Activated T-helper 1 cell treated with anti-CD3 and anti-CD28 coated beads, Interleukin-12 subunit alpha, Interleukin-12 subunit beta, Interleukin-2, Interleukin-4 antibody, amounts not matched to agents 30 ng/mL and 10 ng/mL and 1 ng/mL, durations not matched to agents 14 hours and 24 hours and 36 hours (primary cell): ENCODE measurements around the gene RSPH3. TPM values are rescaled to one million over a fixed set of nuclear protein-coding genes. Genes with fewer than 3 reads are reported as not detected.
A peak's percentile ranks its signal among the peaks of the same experiment; 100 is the strongest.
"Not testable (repeated sequence)": the region's sequence is repeated elsewhere in the genome, so short reads cannot be mapped to it uniquely, and the experiment has no call there.

Experiments
- DNase-seq: peaks from one replicate; pipeline ENCODE4 v3.0.0; 2021; ENCODE audit warnings: low spot score
- H3K27ac Mint-ChIP-seq: one replicate; pipeline ENCODE4 v1.8.0; 2021; ENCODE audit warnings: mild to moderate bottlenecking, mixed read lengths
- H3K27me3 Mint-ChIP-seq: one replicate; pipeline ENCODE4 v1.8.0; 2022; ENCODE audit warnings: mild to moderate bottlenecking, moderate library complexity, mixed read lengths; ENCODE audit not compliant: insufficient read depth
- H3K36me3 Mint-ChIP-seq: one replicate; pipeline ENCODE4 v1.8.0; 2021; ENCODE audit warnings: low read depth, mixed read lengths
- H3K4me1 Mint-ChIP-seq: one replicate; pipeline ENCODE4 v1.8.0; 2021; ENCODE audit warnings: low read depth, mixed read lengths
- H3K4me3 Mint-ChIP-seq: one replicate; pipeline ENCODE4 v1.8.0; 2021; ENCODE audit warnings: mild to moderate bottlenecking, moderate library complexity, mixed read lengths
- H3K9me3 Mint-ChIP-seq: one replicate; pipeline ENCODE4 v1.8.0; 2021; ENCODE audit warnings: mixed read lengths
- intact Hi-C: fragments of 100-400 bp; cut with micrococcal nuclease; formaldehyde crosslinking; loops from one replicate; pipeline ENCODE4 v1.15.1; 2024
- total RNA-seq: library from RNA; stranded (reverse); gene quantifications from 2 replicates; pipeline ENCODE4 v1.2.3, GENCODE V29; 2022

The RSPH3 gene
- total RNA-seq, 1 donor from 2014 or later: 3.8 TPM

- no peaks in the 10 kb centered on the region for H3K27me3 Mint-ChIP-seq
- intact Hi-C loops: loop anchor here (1.0 to 2.0 kb wide), 3 partner anchors 20 to 188 kb away; no protein-coding TSS in a partner anchor
- no peaks in the 10 kb centered on the region for H3K9me3 Mint-ChIP-seq
- DNase-seq: no peak
- H3K4me1 Mint-ChIP-seq: peaks cover 53% of the 10 kb centered on the region
- H3K36me3 Mint-ChIP-seq: peaks cover 82% of the 10 kb centered on the region
- H3K4me3 Mint-ChIP-seq: peak overlapping the region; percentile 91
- peak overlapping the region; percentile 76 for H3K27ac Mint-ChIP-seq
These were observed 39.2 kb upstream of the RSPH3 start for GRCh38 chr6:159038914-159039884.

- not testable (repeated sequence) for H3K27me3 Mint-ChIP-seq, DNase-seq, H3K9me3 Mint-ChIP-seq, H3K27ac Mint-ChIP-seq
- H3K4me3 Mint-ChIP-seq: peak overlapping the region; percentile 91
- H3K4me1 Mint-ChIP-seq: peaks cover 56% of the 10 kb centered on the region
- H3K36me3 Mint-ChIP-seq: peaks cover 75% of the 10 kb centered on the region
- intact Hi-C loops: loop anchor here (2.0 kb wide), 2 partner anchors 20 to 188 kb away; no protein-coding TSS in a partner anchor
These were observed 38.3 kb upstream of the RSPH3 start for GRCh38 chr6:159038318-159038717.

GRCh38 chr6:159037756-159038290, 37.8 kb upstream of the RSPH3 start:
- Mint-ChIP-seq H3K27ac (peak overlapping the region; percentile 29), H3K4me1 (peaks cover 51% of the 10 kb centered on the region), H3K9me3 (no peaks in the 10 kb centered on the region), H3K36me3 (peaks cover 72% of the 10 kb centered on the region), H3K4me3 (peak overlapping the region; percentile 91), H3K27me3 (no peaks in the 10 kb centered on the region)
- intact Hi-C loops: loop anchor here (1.0 to 2.0 kb wide), 3 partner anchors 11 to 187 kb away; no protein-coding TSS in a partner anchor
- no peak for DNase-seq

GRCh38 chr6:159036673-159037072, 36.7 kb upstream of the RSPH3 start:
- Mint-ChIP-seq H3K36me3 (peaks cover 61% of the 10 kb centered on the region), H3K4me3 (peak overlapping the region; percentile 47), H3K4me1 (peaks cover 39% of the 10 kb centered on the region), H3K27me3 (no peaks in the 10 kb centered on the region), H3K27ac (peak overlapping the region; percentile 44), H3K9me3 (no peaks in the 10 kb centered on the region)
- DNase-seq: no peak
- intact Hi-C loops: loop anchor here (1.0 kb wide), 1 partner anchor 9 kb away; no protein-coding TSS in a partner anchor

- intact Hi-C loops: no loop called here
- peaks cover 31% of the 10 kb centered on the region for H3K4me1 Mint-ChIP-seq
- H3K4me3 Mint-ChIP-seq: no peak overlapping the region
- no peak for DNase-seq
- H3K9me3 Mint-ChIP-seq: no peaks in the 10 kb centered on the region
- peaks cover 53% of the 10 kb centered on the region for H3K36me3 Mint-ChIP-seq
- peak overlapping the region; percentile 48 for H3K27ac Mint-ChIP-seq
- no peaks in the 10 kb centered on the region for H3K27me3 Mint-ChIP-seq
These were observed 35.9 kb upstream of the RSPH3 start for GRCh38 chr6:159035891-159036290.

GRCh38 chr6:159033160-159034049, 33.4 kb upstream of the RSPH3 start:
- peaks cover 30% of the 10 kb centered on the region for H3K36me3 Mint-ChIP-seq

GRCh38 chr6:159031846-159032245, 31.8 kb upstream of the RSPH3 start:
- no peaks in the 10 kb centered on the region for H3K9me3 Mint-ChIP-seq
- DNase-seq: no peak
- no peak overlapping the region for H3K27ac Mint-ChIP-seq
- peaks cover 2% of the 10 kb centered on the region for H3K27me3 Mint-ChIP-seq
- H3K4me3 Mint-ChIP-seq: no peak overlapping the region
- intact Hi-C loops: no loop called here
- H3K4me1 Mint-ChIP-seq: peaks cover 4% of the 10 kb centered on the region
- peaks cover 20% of the 10 kb centered on the region for H3K36me3 Mint-ChIP-seq

More at GRCh38 chr6:159033160-159034049, 33.4 kb upstream of the RSPH3 start:
- H3K27me3 Mint-ChIP-seq: no peaks in the 10 kb centered on the region
- H3K27ac Mint-ChIP-seq: peak overlapping the region; percentile 65
- no peaks in the 10 kb centered on the region for H3K9me3 Mint-ChIP-seq
- H3K4me1 Mint-ChIP-seq: peaks cover 8% of the 10 kb centered on the region
- no peak for DNase-seq
- H3K4me3 Mint-ChIP-seq: no peak overlapping the region
- intact Hi-C loops: no loop called here

GRCh38 chr6:159030168-159030567, 30.2 kb upstream of the RSPH3 start:
- peaks cover 4% of the 10 kb centered on the region for H3K4me1 Mint-ChIP-seq
- H3K27ac Mint-ChIP-seq: no peak overlapping the region
- H3K36me3 Mint-ChIP-seq: peaks cover 15% of the 10 kb centered on the region
- H3K4me3 Mint-ChIP-seq: no peak overlapping the region
- intact Hi-C loops: no loop called here
- DNase-seq: no peak
- H3K9me3 Mint-ChIP-seq: peaks cover 9% of the 10 kb centered on the region
- peaks cover 2% of the 10 kb centered on the region for H3K27me3 Mint-ChIP-seq

- peaks cover 40% of the 10 kb centered on the region for H3K9me3 Mint-ChIP-seq
- DNase-seq, H3K27me3 Mint-ChIP-seq, H3K4me3 Mint-ChIP-seq, H3K27ac Mint-ChIP-seq: not testable (repeated sequence)
- intact Hi-C loops: loop anchor here (1.0 kb wide), 1 partner anchor 8 kb away; no protein-coding TSS in a partner anchor
- H3K36me3 Mint-ChIP-seq: peaks cover 12% of the 10 kb centered on the region
- H3K4me1 Mint-ChIP-seq: peaks cover 14% of the 10 kb centered on the region
These were observed 25.2 kb upstream of the RSPH3 start for GRCh38 chr6:159025224-159025623.

- Mint-ChIP-seq H3K4me1 (peaks cover 22% of the 10 kb centered on the region), H3K4me3 (peak overlapping the region; percentile 41), H3K36me3 (peaks cover 12% of the 10 kb centered on the region), H3K27ac (peak overlapping the region; percentile 70), H3K27me3 (peaks cover 2% of the 10 kb centered on the region), H3K9me3 (peaks cover 40% of the 10 kb centered on the region)
- DNase-seq: no peak
- intact Hi-C loops: loop anchor here (1.0 kb wide), 1 partner anchor 29 kb away; no protein-coding TSS in a partner anchor
These were observed 23.9 kb upstream of the RSPH3 start for GRCh38 chr6:159023893-159024292.

- intact Hi-C loops: no loop called here
- Mint-ChIP-seq H3K4me3 (no peak overlapping the region), H3K27me3 (no peaks in the 10 kb centered on the region), H3K9me3 (peaks cover 29% of the 10 kb centered on the region), H3K4me1 (peaks cover 43% of the 10 kb centered on the region), H3K36me3 (peaks cover 6% of the 10 kb centered on the region), H3K27ac (no peak overlapping the region)
- DNase-seq: no peak
These were observed 20.0 kb upstream of the RSPH3 start for GRCh38 chr6:159020011-159020410.
